Uterus (tissue), 2 donors: Measurements from ENCODE around the gene PARD3.

Experiments used
- POLR2A ChIP-seq, 2 donors: fragments of 450-650 bp; IDR thresholded peaks; one replicate each; pipeline ENCODE4 v1.6.1; 2016; ENCODE audit warnings: antibody characterized with exemption in 2 of 2, mild to moderate bottlenecking in 1 of 2, moderate library complexity in 1 of 2
- TF ChIP-seq, protein P1 (sequence below), 4 experiments: fragments of 200-600 bp in 2 of 4; fragments of 450-650 bp in 2 of 4; sonication (generic) in 2 of 4; IDR thresholded peaks; one replicate each; pipeline ENCODE4 v1.5.1; 2016 to 2019; ENCODE audit warnings: antibody characterized with exemption in 4 of 4, mild to moderate bottlenecking in 2 of 4, moderate library complexity in 1 of 4

DNA sequence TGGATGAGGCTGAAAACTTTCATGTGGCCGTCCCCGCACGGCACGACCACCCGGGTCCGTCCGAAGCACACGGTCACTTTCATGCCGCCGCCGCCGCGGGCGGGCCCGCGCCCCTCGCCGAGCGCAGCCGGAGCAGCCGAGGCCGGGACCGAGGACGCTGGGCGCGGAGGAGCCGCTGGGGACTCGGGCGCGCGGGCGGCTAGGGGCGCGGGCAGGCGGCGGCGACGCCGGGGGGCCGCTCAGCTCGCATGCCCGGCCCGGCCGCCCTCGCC, 247 bp downstream of the PARD3 start:
- TF ChIP-seq, protein P1, sequence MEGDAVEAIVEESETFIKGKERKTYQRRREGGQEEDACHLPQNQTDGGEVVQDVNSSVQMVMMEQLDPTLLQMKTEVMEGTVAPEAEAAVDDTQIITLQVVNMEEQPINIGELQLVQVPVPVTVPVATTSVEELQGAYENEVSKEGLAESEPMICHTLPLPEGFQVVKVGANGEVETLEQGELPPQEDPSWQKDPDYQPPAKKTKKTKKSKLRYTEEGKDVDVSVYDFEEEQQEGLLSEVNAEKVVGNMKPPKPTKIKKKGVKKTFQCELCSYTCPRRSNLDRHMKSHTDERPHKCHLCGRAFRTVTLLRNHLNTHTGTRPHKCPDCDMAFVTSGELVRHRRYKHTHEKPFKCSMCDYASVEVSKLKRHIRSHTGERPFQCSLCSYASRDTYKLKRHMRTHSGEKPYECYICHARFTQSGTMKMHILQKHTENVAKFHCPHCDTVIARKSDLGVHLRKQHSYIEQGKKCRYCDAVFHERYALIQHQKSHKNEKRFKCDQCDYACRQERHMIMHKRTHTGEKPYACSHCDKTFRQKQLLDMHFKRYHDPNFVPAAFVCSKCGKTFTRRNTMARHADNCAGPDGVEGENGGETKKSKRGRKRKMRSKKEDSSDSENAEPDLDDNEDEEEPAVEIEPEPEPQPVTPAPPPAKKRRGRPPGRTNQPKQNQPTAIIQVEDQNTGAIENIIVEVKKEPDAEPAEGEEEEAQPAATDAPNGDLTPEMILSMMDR (IDR thresholded peaks at IDR 0.05), result no peak
- TF ChIP-seq POLR2A (IDR thresholded peaks at IDR 0.05), result no peak
